Kidney epithelial cell (primary cell): ENCODE data around the gene SFSWAP. TPM values are rescaled to one million over a fixed set of nuclear protein-coding genes. Genes with fewer than 3 reads are reported as not detected.
"Not testable (repeated sequence)": the region's sequence is repeated elsewhere in the genome, so short reads cannot be mapped to it uniquely, and the experiment has no call there.

Source experiments
- DNase-seq: peaks from one replicate; pipeline ENCODE4 v3.0.0-alpha.2; 2010; ENCODE audit warnings: low read depth
- H3K27me3 ChIP-seq: 2 replicates; pipeline ENCODE4 v1.6.0; 2011; ENCODE audit warnings: low read length; ENCODE audit not compliant: control insufficient read depth, insufficient read depth
- H3K36me3 ChIP-seq: 2 replicates; pipeline ENCODE4 v1.5.1; 2011; ENCODE audit warnings: low read length; ENCODE audit not compliant: control insufficient read depth, insufficient read depth
- H3K4me3 ChIP-seq: 2 replicates; pipeline ENCODE4 v1.5.1; 2011; ENCODE audit warnings: low read depth, mild to moderate bottlenecking, control low read depth, low read length
- CTCF ChIP-seq: IDR thresholded peaks from 2 replicates; pipeline ENCODE4 v1.5.1; 2011; ENCODE audit warnings: mild to moderate bottlenecking, moderate library complexity, low read length, control low read depth, inconsistent platforms; ENCODE audit not compliant: insufficient read depth, poor library complexity, severe bottlenecking
- total RNA-seq: library from RNA; depleted of rRNA; stranded (reverse); fragments of >200 nt; gene quantifications from 2 replicates; pipeline ENCODE4 v1.2.3, GENCODE V29; 2015

Gene SFSWAP
- total RNA-seq, 1 donor from 2014 or later = 27.7 TPM

DNA sequence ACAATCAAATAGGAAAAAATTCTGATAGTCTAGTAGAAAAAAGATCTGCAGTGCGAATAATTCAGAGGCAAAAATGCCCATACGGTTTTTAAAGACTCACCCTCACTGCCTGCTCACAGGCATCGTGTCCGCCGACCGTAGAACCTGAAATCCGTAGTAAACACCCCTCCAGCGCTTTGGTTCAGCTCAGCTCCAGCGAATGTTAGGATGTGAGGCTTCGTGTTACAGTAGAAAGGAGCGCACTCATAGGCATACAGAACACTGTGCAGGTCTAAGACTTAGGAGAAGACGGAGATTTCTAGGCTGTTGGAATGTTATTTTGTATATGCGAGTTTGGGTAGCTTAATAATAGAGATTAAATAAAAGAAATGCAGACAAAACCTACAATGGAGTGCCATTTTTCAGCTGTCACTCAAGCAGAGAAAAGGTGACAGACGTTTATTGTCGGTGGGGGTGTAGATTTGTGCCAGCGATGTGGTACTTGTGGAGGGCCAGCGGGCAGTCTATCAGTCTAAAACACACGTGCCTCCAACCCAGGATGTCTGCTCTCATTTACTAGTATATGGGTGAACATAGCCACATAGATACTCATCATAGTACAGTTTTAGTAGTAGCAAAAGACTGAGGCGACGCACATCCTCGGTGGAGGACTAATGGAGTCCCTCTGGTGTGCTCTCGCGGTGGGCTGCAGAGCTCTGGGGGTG lies 25.7 kb downstream of the SFSWAP start:
- DNase-seq = no peak
- no peak for TF ChIP-seq CTCF
- Histone ChIP-seq H3K27me3 (no peaks in the 10 kb centered on the region), H3K4me3 (no peak overlapping the region), H3K36me3 (peaks cover 2% of the 10 kb centered on the region)

DNA sequence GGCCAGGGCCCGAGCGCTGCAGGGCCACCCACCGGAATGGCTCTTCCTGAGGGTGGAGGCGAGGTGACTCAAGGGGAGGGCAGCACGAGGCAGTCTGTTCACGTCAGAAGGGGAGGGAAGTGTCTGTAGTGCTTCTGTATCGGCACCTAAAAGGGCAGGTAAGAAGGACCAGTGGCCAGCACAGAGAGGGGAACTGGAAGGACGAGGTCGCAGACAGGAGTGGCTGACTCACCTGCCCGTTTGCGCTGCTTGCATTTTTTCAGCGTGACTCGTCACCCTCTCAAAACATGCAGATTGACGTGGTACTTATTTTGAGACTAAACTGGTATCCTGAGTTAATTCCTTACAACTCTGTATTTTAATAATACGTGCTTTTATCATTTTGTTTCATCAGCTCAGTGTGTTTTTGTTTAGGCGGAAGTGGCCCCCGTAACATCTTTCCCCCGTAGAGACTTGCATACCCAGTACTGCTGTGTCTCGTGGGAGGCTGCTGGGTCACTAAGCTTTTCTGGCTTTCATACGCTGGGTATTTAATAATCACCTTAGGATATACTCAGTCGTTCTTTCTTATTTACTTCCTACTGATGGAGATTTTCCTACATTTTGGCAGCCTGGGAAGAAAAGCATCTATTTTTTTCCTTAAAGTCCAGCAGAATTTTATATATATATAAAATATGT lies 26.4 kb downstream of the SFSWAP start:
- Histone ChIP-seq H3K27me3 (no peaks in the 10 kb centered on the region), H3K4me3 (no peak overlapping the region), H3K36me3 (peaks cover 4% of the 10 kb centered on the region)
- DNase-seq = peak; percentile 80
- TF ChIP-seq CTCF = no peak

GRCh38 chr12:131738196-131738595 lies 27.3 kb downstream of the SFSWAP start:
- no peak for DNase-seq
- Histone ChIP-seq H3K27me3 (no peaks in the 10 kb centered on the region), H3K36me3 (peaks cover 4% of the 10 kb centered on the region), H3K4me3 (no peak overlapping the region)
- no peak for TF ChIP-seq CTCF

DNA sequence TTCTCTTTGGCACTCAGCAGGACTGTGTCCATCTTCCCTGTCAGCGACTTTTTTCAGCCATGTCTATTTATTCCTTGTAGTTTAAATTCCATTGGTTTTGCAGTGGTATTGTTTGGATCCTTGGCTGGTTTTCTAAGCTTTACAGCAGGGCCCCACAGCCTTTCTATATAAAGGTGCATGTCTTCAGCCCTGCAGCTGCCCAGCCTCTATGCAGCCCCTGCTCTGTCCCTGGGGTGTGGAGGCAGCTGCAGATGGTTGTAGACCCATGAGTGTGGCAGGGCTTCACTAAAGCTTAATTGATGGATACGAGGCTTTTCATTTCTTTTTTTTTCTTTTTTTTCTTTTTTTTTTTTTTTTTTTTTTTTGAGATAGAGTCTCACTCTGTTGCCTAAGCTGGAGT lies 29.7 kb downstream of the SFSWAP start:
- TF ChIP-seq CTCF = no peak
- H3K27me3 ChIP-seq = no peaks in the 10 kb centered on the region
- DNase-seq = no peak
- H3K36me3 ChIP-seq = peaks cover 2% of the 10 kb centered on the region
- H3K4me3 ChIP-seq = no peak overlapping the region

GRCh38 chr12:131742761-131743160 lies 31.9 kb downstream of the SFSWAP start:
- H3K36me3 ChIP-seq, DNase-seq, H3K4me3 ChIP-seq, H3K27me3 ChIP-seq: not testable (repeated sequence)

GRCh38 chr12:131743410-131743809 lies 32.5 kb downstream of the SFSWAP start:
- DNase-seq, H3K27me3 ChIP-seq, H3K4me3 ChIP-seq, H3K36me3 ChIP-seq: not testable (repeated sequence)

GRCh38 chr12:131743880-131744279 lies 33.0 kb downstream of the SFSWAP start:
- not testable (repeated sequence) for DNase-seq, H3K36me3 ChIP-seq, H3K4me3 ChIP-seq, H3K27me3 ChIP-seq

DNA sequence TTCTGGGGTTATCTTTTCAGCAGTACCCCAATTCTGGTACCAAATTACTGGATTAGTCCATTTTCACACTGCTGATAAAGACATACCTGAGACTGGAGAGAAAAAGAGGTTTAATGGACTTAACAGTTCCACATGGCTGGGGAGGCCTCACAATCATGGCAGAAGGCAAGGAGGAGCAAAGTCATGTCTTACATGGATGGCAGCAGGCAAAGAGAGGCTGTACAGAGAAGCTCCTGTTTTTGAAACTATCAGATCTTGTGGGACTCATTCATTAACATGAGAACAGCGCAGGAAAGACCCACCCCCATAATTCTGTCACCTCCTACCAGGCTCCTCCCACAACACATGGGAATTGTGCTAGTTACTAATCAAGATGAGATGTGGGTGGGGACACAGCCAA lies 33.8 kb downstream of the SFSWAP start:
- H3K4me3 ChIP-seq, DNase-seq, H3K27me3 ChIP-seq, H3K36me3 ChIP-seq: not testable (repeated sequence)
